Stimulated activated CD8-positive, alpha-beta memory T cell treated with anti-CD3 and anti-CD28 coated beads, Interleukin-2, amount 100 ng/mL, for 48 hours (primary cell): ENCODE results near the gene RIN2.
"Not testable (repeated sequence)": the region's sequence is repeated elsewhere in the genome, so short reads cannot be mapped to it uniquely, and the experiment has no call there.

Experiments
- DNase-seq, 2 donors: peaks; one replicate each; pipeline ENCODE4 v3.0.0-alpha.2; 2020; ENCODE audit warnings: low read depth in 2 of 2

Gene RIN2

GRCh38 chr20:19786311-19786710 lies 28.3 kb downstream of the RIN2 start:
- DNase-seq: no peak

- no peak for DNase-seq
Observed at GRCh38 chr20:19787366-19787765, 29.3 kb downstream of the RIN2 start.

GRCh38 chr20:19789009-19789408 lies 31.0 kb downstream of the RIN2 start:
- no peak for DNase-seq

- no peak for DNase-seq
Observed at GRCh38 chr20:19789446-19789845, 31.4 kb downstream of the RIN2 start.

DNA sequence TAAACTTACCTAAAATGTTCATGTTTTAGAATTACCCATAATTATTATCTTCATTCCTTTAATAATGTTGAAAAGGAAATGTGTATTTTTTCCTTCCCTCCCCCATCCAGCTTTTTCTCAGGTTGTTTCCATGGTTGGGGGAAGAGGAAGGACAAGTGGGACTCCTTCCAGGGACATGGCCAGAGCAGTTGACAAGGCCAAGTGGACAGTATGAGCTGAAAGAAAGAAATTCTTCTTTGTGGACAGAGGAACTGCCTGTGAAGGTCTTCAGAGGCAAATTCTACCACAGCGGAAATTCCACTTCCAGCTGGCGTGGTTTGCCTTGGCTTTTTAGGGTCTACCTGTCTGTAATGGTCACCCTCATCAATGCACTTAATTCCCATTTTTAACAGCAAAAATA lies 33.8 kb downstream of the RIN2 start:
- no peak for DNase-seq

DNA sequence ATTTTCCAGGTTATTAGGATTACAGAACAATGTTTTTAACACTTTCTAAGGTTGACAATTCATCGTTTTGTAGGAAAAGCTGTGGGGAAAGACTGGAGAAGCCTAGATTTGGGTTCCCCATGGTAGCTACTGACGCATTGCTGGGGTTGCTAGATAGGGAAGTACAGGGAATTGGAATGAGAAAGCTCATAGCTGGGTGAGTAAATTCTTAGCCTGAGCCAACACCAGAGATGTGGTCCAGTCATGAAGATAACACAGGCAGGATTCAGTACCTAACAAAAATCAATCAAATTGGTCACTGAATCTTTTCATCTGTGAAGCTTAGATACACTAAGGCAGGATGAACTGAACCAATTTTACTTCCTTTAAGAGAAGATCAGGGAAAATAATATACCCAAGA lies 35.7 kb downstream of the RIN2 start:
- DNase-seq: no peak

DNA sequence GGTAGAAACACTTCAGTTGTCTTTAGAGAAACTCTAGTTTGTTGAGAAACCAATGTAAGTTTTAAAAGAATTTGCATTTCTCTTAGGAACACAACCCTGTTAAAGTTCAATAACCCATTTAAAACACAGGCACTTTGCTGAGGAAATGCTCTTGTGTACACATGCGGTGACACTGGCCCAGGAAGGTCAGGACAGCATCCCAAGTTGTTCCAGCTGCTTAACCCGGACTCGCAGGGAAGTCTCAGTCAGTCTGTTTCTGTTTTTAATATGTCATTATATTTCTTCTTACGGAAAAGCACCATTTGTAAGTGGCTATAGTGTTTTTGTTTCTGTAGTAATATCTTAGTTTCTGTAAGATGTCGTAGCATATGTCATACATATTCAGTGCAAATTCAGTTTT lies 36.9 kb downstream of the RIN2 start:
- DNase-seq: no peak

GRCh38 chr20:19799325-19799724 lies 41.3 kb downstream of the RIN2 start:
- no peak for DNase-seq

- no peak for DNase-seq
Observed at GRCh38 chr20:19802099-19802491, 44.0 kb downstream of the RIN2 start.

DNA sequence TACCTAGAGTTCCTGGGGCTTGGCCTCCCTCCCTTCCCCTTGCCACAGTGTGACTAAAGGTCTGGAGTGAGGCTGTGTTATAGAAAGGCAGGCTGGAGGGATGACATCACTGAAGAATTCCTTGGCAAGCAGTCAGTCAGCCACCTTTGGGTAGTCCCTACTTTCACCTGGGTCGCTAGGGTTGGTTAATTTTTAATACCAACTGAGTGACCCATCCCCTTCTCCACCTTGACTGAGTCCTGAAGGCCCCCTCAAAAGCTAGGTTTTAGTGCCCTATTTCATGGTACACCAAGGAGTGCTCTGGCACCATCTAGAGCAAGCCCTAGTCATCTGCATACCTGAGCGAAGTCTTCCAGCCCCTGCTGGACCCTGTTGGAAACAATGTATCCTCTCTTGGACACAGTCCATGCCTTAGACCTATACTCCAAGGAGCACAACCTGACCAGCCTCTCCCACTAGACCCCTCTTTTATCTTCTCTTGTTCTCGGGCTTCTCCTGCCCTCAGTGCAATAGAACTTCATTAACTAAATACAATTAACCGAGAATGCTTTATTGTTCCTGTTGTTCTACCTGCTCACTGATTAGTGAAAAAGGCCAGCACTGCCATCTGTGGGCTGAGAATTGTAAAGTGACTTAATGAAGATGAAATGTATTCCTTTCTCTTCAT lies 44.6 kb downstream of the RIN2 start:
- DNase-seq: no peak

GRCh38 chr20:19806276-19806675 lies 48.2 kb downstream of the RIN2 start:
- DNase-seq: not testable (repeated sequence)

- no peak for DNase-seq
Observed at GRCh38 chr20:19806806-19807190, 48.7 kb downstream of the RIN2 start.

DNA sequence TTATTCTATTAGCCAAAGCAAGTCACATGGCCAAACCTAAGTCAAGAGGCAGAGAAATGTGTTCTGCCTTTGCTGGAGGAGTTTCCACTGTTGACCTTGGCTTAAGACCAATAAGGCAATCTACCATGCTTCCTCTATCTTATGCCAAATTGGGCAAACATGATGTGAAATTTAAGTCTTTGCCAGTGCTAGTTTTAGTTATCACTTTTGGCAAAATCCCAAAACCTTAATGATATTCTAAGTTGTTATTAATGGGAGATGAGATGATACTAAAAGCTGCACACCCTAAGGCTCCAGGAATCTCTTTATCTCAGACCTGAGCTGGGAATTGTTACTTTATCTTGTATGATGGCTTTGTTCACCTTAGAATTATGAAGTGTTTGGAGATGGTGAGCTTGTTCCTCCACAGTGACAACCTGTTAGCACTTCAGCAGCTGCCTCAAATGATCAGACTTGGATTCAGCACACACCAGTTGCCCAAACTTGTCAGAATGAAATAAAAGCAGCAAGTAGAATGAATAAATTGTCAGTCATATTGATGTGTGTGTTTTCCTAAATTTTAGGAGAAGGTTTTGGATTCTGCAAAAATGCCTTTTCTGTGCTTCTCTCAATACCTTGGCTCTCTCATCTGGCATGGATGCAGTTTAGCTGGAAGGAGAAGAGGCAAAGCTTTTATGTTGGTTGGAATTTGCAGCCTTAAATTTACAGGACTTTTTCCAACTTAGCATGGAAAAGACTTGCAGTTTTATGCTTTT lies 49.3 kb downstream of the RIN2 start:
- DNase-seq: no peak
